Measurements from ENCODE around the gene NOL6. TPM values are rescaled to one million over a fixed set of nuclear protein-coding genes. Genes with fewer than 3 reads are reported as not detected.
"Not testable (repeated sequence)": the region's sequence is repeated elsewhere in the genome, so short reads cannot be mapped to it uniquely, and the experiment has no call there.

The NOL6 gene
- total and polyA plus RNA-seq, 9 donors, result 16.8 to 30.0 (median 22.8) TPM

DNA sequence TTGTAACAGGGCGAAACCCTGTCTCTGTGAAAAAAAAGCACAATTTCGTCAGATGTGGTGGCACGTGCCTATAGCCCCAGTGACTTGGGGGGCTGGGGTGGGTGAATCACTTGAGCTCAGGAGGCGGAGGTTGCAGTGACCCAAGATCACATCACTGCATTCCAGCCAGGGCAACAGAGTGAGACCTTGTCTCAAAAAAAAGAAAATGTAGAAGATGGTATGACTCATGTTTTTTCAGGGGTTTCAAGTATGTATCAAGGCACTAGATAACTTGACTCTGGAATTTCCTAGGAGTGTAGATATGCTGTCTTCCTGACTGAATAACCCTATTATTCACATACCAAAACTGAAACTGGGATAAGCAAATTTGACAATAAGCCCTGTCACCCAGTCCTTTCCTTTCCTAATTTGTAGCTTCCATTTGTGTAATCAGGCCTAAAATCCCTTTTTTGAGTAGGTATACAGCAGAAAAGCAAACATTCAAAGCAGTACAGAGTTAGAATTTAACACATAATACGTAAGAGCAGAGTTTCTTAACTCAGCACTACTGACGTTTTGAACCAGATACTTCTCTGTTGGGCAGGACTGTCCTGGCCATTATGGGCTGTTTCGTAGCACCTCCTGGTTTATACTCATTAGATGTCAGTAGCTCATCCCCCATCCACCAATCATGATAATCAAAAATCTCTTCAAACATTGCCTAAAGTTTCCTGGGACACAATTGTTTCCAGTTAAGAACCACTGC, 33.1 kb upstream of the NOL6 start:
- Histone ChIP-seq H3K27me3 (ENCODE audit: control insufficient read depth, insufficient read depth, low read length) (no peaks in the 10 kb centered on the region), H3K9me3 (replicated peaks; ENCODE audit: control insufficient read depth, low read depth, low read length) (no peaks in the 10 kb centered on the region), H3K4me3 (ENCODE audit: low read length) (no peak overlapping the region), H3K36me3 (ENCODE audit: control insufficient read depth, insufficient read depth, low read length) (no peaks in the 10 kb centered on the region), H3K4me1 (ENCODE audit: control insufficient read depth, insufficient read depth, low read length) (no peaks in the 10 kb centered on the region), H3K27ac (ENCODE audit: low read length) (no peak overlapping the region)
- 86% methylated on average over 7 of the region's 7 CpGs for WGBS (ENCODE audit: insufficient coverage)
- DNase-seq, result no peak

DNA sequence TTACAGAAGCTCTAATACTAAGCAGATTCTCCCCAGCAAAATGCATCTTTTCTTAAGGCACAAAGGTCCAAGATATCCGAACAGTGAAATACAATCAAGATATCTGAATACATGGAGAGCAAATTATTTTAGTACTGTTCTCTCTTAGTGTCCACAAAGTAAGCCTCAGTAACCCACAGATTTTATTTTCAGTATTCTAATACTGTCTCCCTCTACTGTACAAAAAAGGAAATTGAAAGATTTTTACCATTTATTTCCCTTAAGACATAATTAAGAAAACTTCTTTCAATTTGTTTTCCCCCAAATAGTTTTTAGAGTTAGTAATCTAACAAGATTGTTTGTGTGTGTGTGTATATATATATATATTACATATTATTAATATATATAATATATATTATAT, 24.7 kb upstream of the NOL6 start:
- no peak for DNase-seq
- Histone ChIP-seq H3K36me3 (ENCODE audit: control insufficient read depth, insufficient read depth, low read length) (no peaks in the 10 kb centered on the region), H3K9me3 (replicated peaks; ENCODE audit: control insufficient read depth, low read depth, low read length) (no peaks in the 10 kb centered on the region), H3K4me1 (ENCODE audit: control insufficient read depth, insufficient read depth, low read length) (no peaks in the 10 kb centered on the region), H3K4me3 (ENCODE audit: low read length) (no peak overlapping the region), H3K27me3 (ENCODE audit: control insufficient read depth, insufficient read depth, low read length) (no peaks in the 10 kb centered on the region), H3K27ac (ENCODE audit: low read length) (no peak overlapping the region)
- WGBS (ENCODE audit: insufficient coverage), result no CpG with 5 or more reads among the region's 1 CpG

DNA sequence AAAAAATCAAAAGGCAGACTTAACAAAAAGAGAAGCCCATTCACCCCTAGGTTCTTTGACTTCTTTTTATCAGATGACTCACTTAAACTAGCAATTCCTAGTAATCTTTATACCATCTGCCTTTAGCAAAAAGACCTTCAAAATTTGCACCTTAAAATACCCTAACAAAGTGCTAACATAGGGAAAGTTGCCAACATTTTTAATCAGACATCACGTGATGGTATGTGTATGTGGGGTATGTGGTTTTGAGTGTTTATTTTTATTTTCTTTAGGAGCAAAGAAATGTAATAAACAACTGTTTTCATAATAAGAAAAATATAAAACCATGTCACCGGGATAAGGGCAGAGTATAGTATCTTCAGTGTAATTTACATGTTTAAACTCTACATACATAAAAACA, 20.1 kb upstream of the NOL6 start:
- DNase-seq; H3K27me3 ChIP-seq (ENCODE audit: control insufficient read depth, insufficient read depth, low read length); H3K9me3 ChIP-seq (replicated peaks; ENCODE audit: control insufficient read depth, low read depth, low read length); H3K27ac ChIP-seq (ENCODE audit: low read length); H3K4me1 ChIP-seq (ENCODE audit: control insufficient read depth, insufficient read depth, low read length); H3K4me3 ChIP-seq (ENCODE audit: low read length); H3K36me3 ChIP-seq (ENCODE audit: control insufficient read depth, insufficient read depth, low read length): not testable (repeated sequence)
- WGBS (ENCODE audit: insufficient coverage), result no CpG with 5 or more reads among the region's 2 CpGs

DNA sequence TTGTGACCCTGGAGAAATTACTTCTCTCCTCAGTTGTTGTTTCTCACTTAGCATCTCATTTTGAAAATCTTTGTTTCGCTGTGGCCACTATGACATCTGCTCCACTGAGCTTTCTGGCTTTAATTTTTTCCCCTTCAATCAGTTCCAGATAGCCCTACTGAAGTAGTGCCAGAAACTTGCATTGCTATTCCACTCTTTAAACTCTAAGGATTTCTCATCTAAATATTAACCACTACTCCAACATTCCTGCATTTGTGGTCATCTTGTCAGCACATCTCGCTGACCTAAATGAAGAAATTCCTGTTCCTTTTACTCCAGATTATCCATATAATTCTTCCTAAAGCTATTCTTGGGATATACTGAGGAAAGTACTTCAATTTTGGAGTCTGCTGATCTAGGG, 15.3 kb upstream of the NOL6 start:
- 64% methylated on average over 1 of the region's 2 CpGs for WGBS (ENCODE audit: insufficient coverage)
- Histone ChIP-seq H3K4me1 (ENCODE audit: control insufficient read depth, insufficient read depth, low read length) (no peaks in the 10 kb centered on the region), H3K27me3 (ENCODE audit: control insufficient read depth, insufficient read depth, low read length) (no peaks in the 10 kb centered on the region), H3K27ac (ENCODE audit: low read length) (no peak overlapping the region), H3K9me3 (replicated peaks; ENCODE audit: control insufficient read depth, low read depth, low read length) (no peaks in the 10 kb centered on the region), H3K36me3 (ENCODE audit: control insufficient read depth, insufficient read depth, low read length) (no peaks in the 10 kb centered on the region), H3K4me3 (ENCODE audit: low read length) (no peak overlapping the region)
- DNase-seq, result peak; percentile 45

DNA sequence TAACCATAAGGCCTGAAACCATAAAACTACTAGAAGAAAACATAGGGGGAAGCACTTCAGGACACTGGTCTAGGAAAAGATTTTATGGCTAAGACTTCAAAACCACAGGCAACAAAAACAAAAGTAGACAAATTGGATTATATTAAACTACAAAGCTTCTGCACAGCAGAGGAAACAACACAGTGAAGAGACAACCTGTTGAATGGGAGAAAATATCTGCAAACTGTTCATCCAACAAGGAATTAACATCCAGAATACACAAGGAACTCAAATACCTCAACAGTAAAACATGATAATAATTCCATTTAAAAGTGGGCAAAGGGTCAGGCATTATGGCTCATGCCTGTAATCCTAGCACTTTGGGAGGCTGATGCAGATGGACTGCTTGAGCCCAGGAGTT, 11.6 kb upstream of the NOL6 start:
- not testable (repeated sequence) for H3K9me3 ChIP-seq (replicated peaks; ENCODE audit: control insufficient read depth, low read depth, low read length); DNase-seq

DNA sequence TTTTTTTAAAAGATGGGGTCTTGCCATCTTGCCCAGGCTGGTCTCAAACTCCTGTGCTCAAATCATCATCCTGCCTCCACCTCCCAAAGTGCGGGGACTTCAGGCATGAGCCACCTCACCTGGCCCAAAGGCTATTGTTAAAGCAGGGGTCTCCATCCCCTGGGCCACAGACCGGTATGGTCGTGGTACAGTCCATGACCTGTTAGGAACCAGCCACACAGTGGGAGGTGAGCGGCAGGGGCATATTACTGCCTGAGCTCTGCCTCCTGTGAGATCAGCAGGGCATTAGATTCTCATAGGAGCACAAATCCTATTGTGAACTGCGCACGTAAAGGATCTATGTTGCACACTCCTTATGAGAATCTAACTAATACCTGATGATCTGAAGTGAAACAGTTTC, 7.3 kb upstream of the NOL6 start:
- Histone ChIP-seq H3K27me3 (ENCODE audit: control insufficient read depth, insufficient read depth, low read length) (no peaks in the 10 kb centered on the region), H3K4me1 (ENCODE audit: control insufficient read depth, insufficient read depth, low read length) (no peaks in the 10 kb centered on the region), H3K27ac (ENCODE audit: low read length) (no peak overlapping the region), H3K4me3 (ENCODE audit: low read length) (no peak overlapping the region), H3K36me3 (ENCODE audit: control insufficient read depth, insufficient read depth, low read length) (no peaks in the 10 kb centered on the region), H3K9me3 (replicated peaks; ENCODE audit: control insufficient read depth, low read depth, low read length) (no peaks in the 10 kb centered on the region)
- DNase-seq, result no peak
- 98% methylated on average over 6 of the region's 6 CpGs for WGBS (ENCODE audit: insufficient coverage)

More for the DNA sequence above, 11.6 kb upstream of the NOL6 start:
- not testable (repeated sequence) for H3K4me3 ChIP-seq (ENCODE audit: low read length); H3K4me1 ChIP-seq (ENCODE audit: control insufficient read depth, insufficient read depth, low read length); H3K27me3 ChIP-seq (ENCODE audit: control insufficient read depth, insufficient read depth, low read length); H3K36me3 ChIP-seq (ENCODE audit: control insufficient read depth, insufficient read depth, low read length); H3K27ac ChIP-seq (ENCODE audit: low read length)

DNA sequence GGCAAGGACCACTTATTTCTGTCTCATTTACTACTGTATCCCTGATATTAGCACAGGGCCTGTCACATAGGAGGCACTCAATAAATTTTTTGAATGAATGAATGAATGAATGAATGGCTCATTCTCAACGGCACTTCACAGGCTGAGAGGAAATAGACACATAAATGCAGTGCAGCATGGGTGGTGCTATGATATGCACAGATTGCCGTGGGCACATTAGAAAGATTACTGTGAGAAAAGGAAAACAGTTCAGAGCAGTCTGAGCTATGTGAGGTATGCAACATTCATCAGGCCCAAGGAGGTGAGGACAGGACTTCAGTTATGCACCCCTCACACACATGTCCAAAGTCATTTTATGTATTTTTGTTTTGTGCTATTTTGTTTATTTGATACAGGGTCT, 6.4 kb upstream of the NOL6 start:
- H3K27me3 ChIP-seq (ENCODE audit: control insufficient read depth, insufficient read depth, low read length), result no peaks in the 10 kb centered on the region
- WGBS (ENCODE audit: insufficient coverage), result no CpG with 5 or more reads among the region's 2 CpGs

DNA sequence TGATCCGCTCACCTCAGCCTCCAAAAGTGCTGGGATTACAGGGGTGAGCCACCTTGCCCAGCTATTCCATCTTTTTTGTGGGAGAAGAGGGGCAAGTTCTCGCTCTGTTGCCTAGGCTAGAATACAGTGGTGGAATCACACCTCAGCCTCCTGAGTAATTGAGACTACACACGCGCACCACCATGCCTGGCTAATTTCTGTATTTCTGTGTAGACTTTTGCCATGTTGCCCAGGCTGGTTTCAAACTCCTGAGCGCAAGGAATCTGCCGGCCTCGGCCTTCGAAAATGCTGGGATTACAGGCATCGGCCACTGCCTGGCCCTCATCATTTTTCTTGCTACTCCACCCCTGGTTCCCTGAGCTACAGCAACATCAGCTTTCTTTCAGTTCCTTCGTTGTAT, 2.8 kb upstream of the NOL6 start:
- Histone ChIP-seq H3K9me3 (replicated peaks; ENCODE audit: control insufficient read depth, low read depth, low read length) (no peaks in the 10 kb centered on the region), H3K36me3 (ENCODE audit: control insufficient read depth, insufficient read depth, low read length) (peaks cover 6% of the 10 kb centered on the region), H3K4me3 (ENCODE audit: low read length) (no peak overlapping the region), H3K4me1 (ENCODE audit: control insufficient read depth, insufficient read depth, low read length) (peaks cover 13% of the 10 kb centered on the region), H3K27ac (ENCODE audit: low read length) (no peak overlapping the region), H3K27me3 (ENCODE audit: control insufficient read depth, insufficient read depth, low read length) (no peaks in the 10 kb centered on the region)
- no peak for DNase-seq
- WGBS (ENCODE audit: insufficient coverage), result 93% methylated on average over 9 of the region's 10 CpGs

More for the DNA sequence above, 6.4 kb upstream of the NOL6 start:
- Histone ChIP-seq H3K4me1 (ENCODE audit: control insufficient read depth, insufficient read depth, low read length) (no peaks in the 10 kb centered on the region), H3K9me3 (replicated peaks; ENCODE audit: control insufficient read depth, low read depth, low read length) (no peaks in the 10 kb centered on the region), H3K27ac (ENCODE audit: low read length) (no peak overlapping the region), H3K36me3 (ENCODE audit: control insufficient read depth, insufficient read depth, low read length) (no peaks in the 10 kb centered on the region), H3K4me3 (ENCODE audit: low read length) (no peak overlapping the region)
- DNase-seq, result no peak

DNA sequence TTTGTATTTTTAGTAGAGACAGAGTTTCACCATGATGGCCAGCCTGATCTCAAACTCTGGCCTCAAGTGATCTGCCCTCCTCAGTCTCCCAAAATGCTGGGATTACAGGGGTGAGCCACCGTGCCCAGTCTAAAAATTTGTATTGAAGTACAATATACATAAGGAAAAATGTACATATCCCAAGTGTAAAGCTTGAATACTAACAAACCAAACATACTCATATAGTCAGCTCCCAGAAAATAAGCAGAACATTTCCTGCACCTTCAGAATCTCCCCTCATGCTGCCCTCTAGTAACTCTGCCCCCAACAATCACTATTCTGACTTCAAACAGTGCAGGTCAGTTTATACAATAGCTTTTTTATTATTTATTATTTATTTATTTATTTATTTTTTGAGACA, 1.6 kb upstream of the NOL6 start:
- Histone ChIP-seq H3K4me3 (ENCODE audit: low read length) (no peak overlapping the region), H3K27me3 (ENCODE audit: control insufficient read depth, insufficient read depth, low read length) (no peaks in the 10 kb centered on the region), H3K9me3 (replicated peaks; ENCODE audit: control insufficient read depth, low read depth, low read length) (no peaks in the 10 kb centered on the region), H3K27ac (ENCODE audit: low read length) (no peak overlapping the region), H3K36me3 (ENCODE audit: control insufficient read depth, insufficient read depth, low read length) (peaks cover 14% of the 10 kb centered on the region), H3K4me1 (ENCODE audit: control insufficient read depth, insufficient read depth, low read length) (peaks cover 13% of the 10 kb centered on the region)
- no peak for DNase-seq
- no CpG with 5 or more reads among the region's 1 CpG for WGBS (ENCODE audit: insufficient coverage)

DNA sequence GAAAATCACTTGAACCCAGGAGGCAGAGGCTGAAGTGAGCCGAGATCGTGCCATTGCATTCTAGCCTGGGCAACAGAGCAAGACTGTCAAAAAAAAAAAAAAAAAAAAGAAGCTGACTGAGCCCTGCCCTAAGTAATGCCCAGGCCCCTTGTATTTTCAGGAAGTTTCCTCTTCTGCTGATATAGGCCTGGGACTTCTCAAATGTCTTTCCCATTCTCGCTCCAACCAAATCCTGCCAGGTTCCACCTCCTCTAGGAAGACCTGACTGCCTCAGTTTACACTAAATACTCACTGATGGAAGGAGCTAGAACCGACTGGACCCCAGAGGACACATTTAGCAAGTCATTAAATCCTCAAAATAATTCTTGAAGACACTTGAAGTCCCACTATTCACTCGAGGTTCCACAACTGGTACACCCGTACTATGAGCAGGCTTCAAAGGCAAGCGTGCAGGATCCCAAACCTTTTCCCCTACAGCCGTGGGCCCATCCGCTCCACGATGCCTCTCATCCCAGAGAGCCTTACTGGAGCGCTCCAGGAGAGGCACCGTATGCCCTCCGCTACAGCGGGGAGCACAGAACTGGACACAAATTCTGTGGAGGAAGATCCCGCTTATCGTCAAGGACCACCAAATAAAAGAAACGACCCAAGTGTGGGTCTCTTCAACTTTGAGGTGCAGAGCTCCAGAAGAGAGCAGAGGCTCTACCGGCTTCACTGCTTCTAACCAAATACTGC, 676 bp downstream of the NOL6 start:
- no peak for DNase-seq
- Histone ChIP-seq H3K27me3 (ENCODE audit: control insufficient read depth, insufficient read depth, low read length) (no peaks in the 10 kb centered on the region), H3K27ac (ENCODE audit: low read length) (peak overlapping the region; percentile 75), H3K36me3 (ENCODE audit: control insufficient read depth, insufficient read depth, low read length) (peaks cover 37% of the 10 kb centered on the region), H3K4me3 (ENCODE audit: low read length) (peak overlapping the region; percentile 97), H3K9me3 (replicated peaks; ENCODE audit: control insufficient read depth, low read depth, low read length) (no peaks in the 10 kb centered on the region), H3K4me1 (ENCODE audit: control insufficient read depth, insufficient read depth, low read length) (peaks cover 13% of the 10 kb centered on the region)
- WGBS (ENCODE audit: insufficient coverage), result 15% methylated on average over 15 of the region's 18 CpGs

Data from muscle of leg (tissue), 11 donors.